ENCODE data around the gene FOXI3.

FOXI3 gene

DNA sequence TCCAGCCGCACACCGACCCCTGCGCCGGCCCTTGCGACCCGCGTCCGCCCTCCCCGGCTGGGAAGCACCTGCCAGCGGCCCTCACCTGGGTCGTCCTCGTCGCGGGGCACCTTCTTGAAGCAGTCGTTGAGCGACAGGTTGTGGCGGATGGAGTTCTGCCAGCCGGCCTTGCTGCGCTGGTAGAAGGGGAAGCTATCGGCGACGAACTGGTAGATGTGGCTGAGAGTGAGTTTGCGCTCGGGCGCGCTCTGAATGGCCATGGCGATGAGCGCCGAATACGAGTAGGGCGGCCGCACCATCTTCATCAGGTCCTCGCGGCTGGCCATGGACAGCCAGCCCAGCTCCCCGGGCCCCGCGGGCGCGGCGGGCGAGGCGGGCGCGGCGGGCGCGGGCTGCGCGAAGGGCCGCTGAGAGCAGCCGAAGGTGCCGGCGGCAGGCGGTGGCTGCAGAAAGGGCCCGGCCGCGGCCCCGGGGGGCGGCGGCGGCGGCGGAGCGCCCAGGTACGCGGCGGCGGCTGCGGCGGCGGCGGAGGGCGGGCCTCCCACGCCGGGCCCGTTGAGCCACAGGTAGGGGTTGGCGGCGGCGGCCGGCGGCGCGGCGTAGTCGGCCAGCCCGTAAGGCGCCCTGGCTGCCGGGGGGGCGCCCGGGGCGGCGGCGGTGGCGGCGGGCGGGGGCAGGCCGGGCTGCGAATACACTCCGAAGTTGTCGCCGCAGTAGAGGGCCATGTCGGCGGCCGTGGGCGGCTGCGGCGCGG is 505 bp downstream of the FOXI3 start:
- no peak for TF ChIP-seq ZC3H10 (CRISPR knock-in tag; IDR thresholded peaks at IDR 0.05)
- no peak for TF ChIP-seq ZFP30 (CRISPR knock-in tag; IDR thresholded peaks at IDR 0.05)
- no peak for TF ChIP-seq ZNF565 (CRISPR knock-in tag; conservative IDR thresholded peaks at IDR 0.05; ENCODE audit: low read depth)
- TF ChIP-seq PPARA (CRISPR knock-in tag; IDR thresholded peaks at IDR 0.05; ENCODE audit: borderline replicate concordance): no peak
- no peak for TF ChIP-seq TCF4 (CRISPR knock-in tag; IDR thresholded peaks at IDR 0.05; ENCODE audit: borderline replicate concordance)
- no peak for TF ChIP-seq ZFP3 (CRISPR knock-in tag; IDR thresholded peaks at IDR 0.05)
- ATAC-seq: no peak; the same call in 2 of the 3 replicates

DNA sequence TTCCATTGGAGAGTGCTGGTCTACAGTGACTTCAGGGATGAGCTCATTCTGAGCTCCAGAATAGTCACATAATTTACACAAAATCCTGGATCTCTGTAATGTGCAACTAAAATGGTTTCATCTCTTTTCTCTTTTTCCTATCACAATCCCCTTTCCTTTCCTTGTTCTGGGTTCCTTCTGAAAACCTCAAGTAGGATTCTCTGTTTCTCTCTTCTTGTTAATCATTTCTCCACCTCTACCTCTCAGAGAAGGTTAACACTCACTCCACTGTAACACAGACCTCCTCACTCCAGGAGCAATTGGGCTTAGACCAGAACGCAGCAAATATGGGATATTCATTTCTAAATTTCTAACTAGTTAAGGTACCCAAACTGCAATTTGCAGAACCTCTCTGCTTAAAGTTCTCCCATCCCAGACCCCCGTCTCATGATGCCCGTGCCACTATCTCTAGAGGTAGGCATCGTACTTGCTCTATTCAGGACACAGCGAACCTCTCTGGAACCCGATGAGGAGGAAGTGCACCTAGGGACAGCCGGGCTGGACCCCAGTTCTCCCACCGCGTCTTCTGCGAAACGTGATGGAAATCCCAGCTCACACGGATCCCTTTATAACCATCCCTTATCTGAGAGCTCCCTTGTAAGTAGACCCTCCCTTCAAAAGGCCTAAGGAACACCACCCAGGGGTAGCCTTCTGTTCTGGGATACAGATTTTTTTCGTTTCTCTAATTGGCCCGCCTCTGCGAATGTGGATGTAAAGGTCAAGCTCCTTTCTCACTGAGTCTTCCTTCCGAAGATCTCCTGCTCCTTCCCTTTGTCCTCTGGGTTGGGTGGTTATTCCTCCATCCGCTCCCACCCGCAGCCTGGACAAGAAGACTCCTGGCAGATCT is 1.3 kb downstream of the FOXI3 start:
- TF ChIP-seq SNAI2 (CRISPR knock-in tag; IDR thresholded peaks at IDR 0.05) (no peak), ARNTL (CRISPR knock-in tag; IDR thresholded peaks at IDR 0.05; ENCODE audit: borderline replicate concordance, low read depth) (no peak), ZC3H10 (CRISPR knock-in tag; IDR thresholded peaks at IDR 0.05) (no peak), BACH2 (CRISPR knock-in tag; IDR thresholded peaks at IDR 0.05; ENCODE audit: borderline replicate concordance) (no peak)
- TF ChIP-seq, protein P1, sequence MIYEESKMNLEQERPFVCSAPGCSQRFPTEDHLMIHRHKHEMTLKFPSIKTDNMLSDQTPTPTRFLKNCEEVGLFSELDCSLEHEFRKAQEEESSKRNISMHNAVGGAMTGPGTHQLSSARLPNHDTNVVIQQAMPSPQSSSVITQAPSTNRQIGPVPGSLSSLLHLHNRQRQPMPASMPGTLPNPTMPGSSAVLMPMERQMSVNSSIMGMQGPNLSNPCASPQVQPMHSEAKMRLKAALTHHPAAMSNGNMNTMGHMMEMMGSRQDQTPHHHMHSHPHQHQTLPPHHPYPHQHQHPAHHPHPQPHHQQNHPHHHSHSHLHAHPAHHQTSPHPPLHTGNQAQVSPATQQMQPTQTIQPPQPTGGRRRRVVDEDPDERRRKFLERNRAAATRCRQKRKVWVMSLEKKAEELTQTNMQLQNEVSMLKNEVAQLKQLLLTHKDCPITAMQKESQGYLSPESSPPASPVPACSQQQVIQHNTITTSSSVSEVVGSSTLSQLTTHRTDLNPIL (CRISPR knock-in tag; IDR thresholded peaks at IDR 0.05; ENCODE audit: low read depth): no peak
- TF ChIP-seq, protein P2, sequence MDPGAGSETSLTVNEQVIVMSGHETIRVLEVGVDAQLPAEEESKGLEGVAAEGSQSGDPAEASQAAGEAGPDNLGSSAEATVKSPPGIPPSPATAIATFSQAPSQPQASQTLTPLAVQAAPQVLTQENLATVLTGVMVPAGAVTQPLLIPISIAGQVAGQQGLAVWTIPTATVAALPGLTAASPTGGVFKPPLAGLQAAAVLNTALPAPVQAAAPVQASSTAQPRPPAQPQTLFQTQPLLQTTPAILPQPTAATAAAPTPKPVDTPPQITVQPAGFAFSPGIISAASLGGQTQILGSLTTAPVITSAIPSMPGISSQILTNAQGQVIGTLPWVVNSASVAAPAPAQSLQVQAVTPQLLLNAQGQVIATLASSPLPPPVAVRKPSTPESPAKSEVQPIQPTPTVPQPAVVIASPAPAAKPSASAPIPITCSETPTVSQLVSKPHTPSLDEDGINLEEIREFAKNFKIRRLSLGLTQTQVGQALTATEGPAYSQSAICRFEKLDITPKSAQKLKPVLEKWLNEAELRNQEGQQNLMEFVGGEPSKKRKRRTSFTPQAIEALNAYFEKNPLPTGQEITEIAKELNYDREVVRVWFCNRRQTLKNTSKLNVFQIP (CRISPR knock-in tag; IDR thresholded peaks at IDR 0.05; ENCODE audit: borderline replicate concordance, low read depth): no peak
- ATAC-seq: no peak

DNA sequence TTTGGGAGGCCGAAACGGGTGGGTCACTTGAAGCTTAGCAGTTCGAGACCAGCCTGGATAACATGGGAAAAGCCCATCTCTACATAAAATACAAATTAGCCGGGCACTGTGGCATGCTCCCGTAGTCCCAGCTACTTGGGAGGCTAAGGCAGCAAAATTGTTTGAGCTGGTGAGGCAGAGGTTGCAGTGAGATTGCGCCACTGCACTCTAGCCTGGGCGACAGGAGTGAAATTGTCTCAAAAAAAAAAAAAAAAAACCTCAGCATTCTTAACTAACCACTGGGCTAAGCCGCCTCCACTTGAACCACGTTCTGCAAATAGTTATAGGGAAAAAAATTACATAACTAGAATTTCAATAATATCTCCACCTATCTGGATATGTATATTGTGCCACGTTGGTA is 2.3 kb downstream of the FOXI3 start:
- ATAC-seq: no peak
- TF ChIP-seq BACH2 (CRISPR knock-in tag; IDR thresholded peaks at IDR 0.05; ENCODE audit: borderline replicate concordance) (no peak), SNAI2 (CRISPR knock-in tag; IDR thresholded peaks at IDR 0.05) (no peak)
- TF ChIP-seq, protein P3, sequence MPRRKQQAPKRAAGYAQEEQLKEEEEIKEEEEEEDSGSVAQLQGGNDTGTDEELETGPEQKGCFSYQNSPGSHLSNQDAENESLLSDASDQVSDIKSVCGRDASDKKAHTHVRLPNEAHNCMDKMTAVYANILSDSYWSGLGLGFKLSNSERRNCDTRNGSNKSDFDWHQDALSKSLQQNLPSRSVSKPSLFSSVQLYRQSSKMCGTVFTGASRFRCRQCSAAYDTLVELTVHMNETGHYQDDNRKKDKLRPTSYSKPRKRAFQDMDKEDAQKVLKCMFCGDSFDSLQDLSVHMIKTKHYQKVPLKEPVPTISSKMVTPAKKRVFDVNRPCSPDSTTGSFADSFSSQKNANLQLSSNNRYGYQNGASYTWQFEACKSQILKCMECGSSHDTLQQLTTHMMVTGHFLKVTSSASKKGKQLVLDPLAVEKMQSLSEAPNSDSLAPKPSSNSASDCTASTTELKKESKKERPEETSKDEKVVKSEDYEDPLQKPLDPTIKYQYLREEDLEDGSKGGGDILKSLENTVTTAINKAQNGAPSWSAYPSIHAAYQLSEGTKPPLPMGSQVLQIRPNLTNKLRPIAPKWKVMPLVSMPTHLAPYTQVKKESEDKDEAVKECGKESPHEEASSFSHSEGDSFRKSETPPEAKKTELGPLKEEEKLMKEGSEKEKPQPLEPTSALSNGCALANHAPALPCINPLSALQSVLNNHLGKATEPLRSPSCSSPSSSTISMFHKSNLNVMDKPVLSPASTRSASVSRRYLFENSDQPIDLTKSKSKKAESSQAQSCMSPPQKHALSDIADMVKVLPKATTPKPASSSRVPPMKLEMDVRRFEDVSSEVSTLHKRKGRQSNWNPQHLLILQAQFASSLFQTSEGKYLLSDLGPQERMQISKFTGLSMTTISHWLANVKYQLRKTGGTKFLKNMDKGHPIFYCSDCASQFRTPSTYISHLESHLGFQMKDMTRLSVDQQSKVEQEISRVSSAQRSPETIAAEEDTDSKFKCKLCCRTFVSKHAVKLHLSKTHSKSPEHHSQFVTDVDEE (CRISPR knock-in tag; IDR thresholded peaks at IDR 0.05): no peak

DNA sequence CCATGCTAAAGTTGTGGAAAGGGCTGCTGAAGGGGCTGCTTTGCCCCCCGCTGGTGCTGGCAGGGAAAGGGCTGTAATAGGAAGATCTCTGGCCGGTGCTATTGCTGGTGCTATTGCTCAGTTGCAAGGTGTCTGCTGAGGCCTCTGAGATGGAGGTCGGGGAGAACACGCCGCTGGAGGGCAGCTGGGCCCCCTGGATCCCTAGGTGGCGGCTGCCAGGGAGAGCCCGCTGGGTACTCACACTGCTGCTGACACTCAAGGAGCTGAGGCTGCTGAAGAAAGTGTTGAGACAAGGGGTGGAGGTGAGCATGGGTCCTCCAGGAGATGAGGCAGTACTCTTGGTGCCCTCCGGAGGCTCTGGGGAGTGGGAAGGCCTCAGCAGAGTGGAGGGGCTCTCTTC is 4.2 kb downstream of the FOXI3 start:
- ATAC-seq: no peak; the same call in 2 of the 3 replicates
- TF ChIP-seq BACH2 (CRISPR knock-in tag; IDR thresholded peaks at IDR 0.05; ENCODE audit: borderline replicate concordance) (no peak), ZFP30 (CRISPR knock-in tag; IDR thresholded peaks at IDR 0.05) (no peak)
- TF ChIP-seq, protein P4, sequence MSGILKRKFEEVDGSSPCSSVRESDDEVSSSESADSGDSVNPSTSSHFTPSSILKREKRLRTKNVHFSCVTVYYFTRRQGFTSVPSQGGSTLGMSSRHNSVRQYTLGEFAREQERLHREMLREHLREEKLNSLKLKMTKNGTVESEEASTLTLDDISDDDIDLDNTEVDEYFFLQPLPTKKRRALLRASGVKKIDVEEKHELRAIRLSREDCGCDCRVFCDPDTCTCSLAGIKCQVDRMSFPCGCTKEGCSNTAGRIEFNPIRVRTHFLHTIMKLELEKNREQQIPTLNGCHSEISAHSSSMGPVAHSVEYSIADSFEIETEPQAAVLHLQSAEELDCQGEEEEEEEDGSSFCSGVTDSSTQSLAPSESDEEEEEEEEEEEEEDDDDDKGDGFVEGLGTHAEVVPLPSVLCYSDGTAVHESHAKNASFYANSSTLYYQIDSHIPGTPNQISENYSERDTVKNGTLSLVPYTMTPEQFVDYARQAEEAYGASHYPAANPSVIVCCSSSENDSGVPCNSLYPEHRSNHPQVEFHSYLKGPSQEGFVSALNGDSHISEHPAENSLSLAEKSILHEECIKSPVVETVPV (CRISPR knock-in tag; IDR thresholded peaks at IDR 0.05): no peak
- TF ChIP-seq, protein P1 (CRISPR knock-in tag; IDR thresholded peaks at IDR 0.05; ENCODE audit: low read depth): no peak
